Tibial nerve (tissue), 4 donors: ENCODE measurements around the gene DDX10. TPM values are rescaled to one million over a fixed set of nuclear protein-coding genes. Genes with fewer than 3 reads are reported as not detected.

Experiments used
- DNase-seq, 2 donors: peaks; one replicate each; pipeline ENCODE4 v3.0.0-alpha.2; 2019; ENCODE audit warnings: low spot score in 2 of 2
- H3K27ac ChIP-seq, 4 donors: fragments of 200-600 bp; sonication (generic) in 3 of 4; one replicate each; pipeline ENCODE4 v1.5.1; 2017 to 2019; ENCODE audit warnings: mild to moderate bottlenecking in 1 of 4
- H3K27me3 ChIP-seq, 2 donors: fragments of 200-600 bp; sonication (generic) in 1 of 2; one replicate each; pipeline versions ENCODE4 v1.5.1 to v1.6.0; 2017 to 2019
- H3K36me3 ChIP-seq, 3 donors: fragments of 200-600 bp; sonication (generic); one replicate each; pipeline ENCODE4 v1.5.1; 2018 to 2019
- H3K4me1 ChIP-seq, 4 donors: fragments of 200-600 bp; sonication (generic) in 3 of 4; one replicate each; pipeline ENCODE4 v1.5.1; 2017 to 2019
- H3K4me3 ChIP-seq, 4 donors: fragments of 200-600 bp; sonication (generic) in 3 of 4; one replicate each; pipeline ENCODE4 v1.5.1; 2017 to 2019; ENCODE audit warnings: mild to moderate bottlenecking in 1 of 4, moderate library complexity in 1 of 4
- H3K9me3 ChIP-seq, 4 donors: fragments of 200-600 bp; sonication (generic) in 3 of 4; one replicate each; pipeline ENCODE4 v1.5.1; 2017 to 2019
- EP300 ChIP-seq, 2 donors: sonication (generic); formaldehyde crosslinking; IDR thresholded peaks; one replicate each; pipeline ENCODE4 v1.6.1; 2017; ENCODE audit warnings: antibody characterized with exemption in 2 of 2, mild to moderate bottlenecking in 1 of 2
- POLR2A ChIP-seq, 2 donors: fragments of 450-650 bp; IDR thresholded peaks; one replicate each; pipeline ENCODE4 v1.6.1; 2017; ENCODE audit warnings: antibody characterized with exemption in 2 of 2, mild to moderate bottlenecking in 2 of 2, moderate library complexity in 2 of 2
- WGBS, 2 donors: methylation state at CpG; one replicate each; pipeline ENCODE4 v1.1.5; 2018; 5-methylcytosine and 5-hydroxymethylcytosine counted together
- total RNA-seq, 4 donors: library from RNA; depleted of rRNA; stranded (reverse); fragments of >200 nt; gene quantifications; one replicate each; pipeline ENCODE4 v1.1.0, GENCODE V29; 2016
- TF ChIP-seq, protein P1 (sequence below), 5 experiments: fragments of 200-600 bp in 3 of 5; fragments of 450-650 bp in 2 of 5; sonication (generic) in 3 of 5; IDR thresholded peaks; one replicate each; pipeline ENCODE4 v1.5.1; 2016 to 2019; ENCODE audit warnings: antibody characterized with exemption in 5 of 5, mild to moderate bottlenecking in 3 of 5, moderate library complexity in 2 of 5

DDX10 gene
- total RNA-seq, 4 donors from 2014 or later = 23.1 to 94.7 (median 31.6) TPM

DNA sequence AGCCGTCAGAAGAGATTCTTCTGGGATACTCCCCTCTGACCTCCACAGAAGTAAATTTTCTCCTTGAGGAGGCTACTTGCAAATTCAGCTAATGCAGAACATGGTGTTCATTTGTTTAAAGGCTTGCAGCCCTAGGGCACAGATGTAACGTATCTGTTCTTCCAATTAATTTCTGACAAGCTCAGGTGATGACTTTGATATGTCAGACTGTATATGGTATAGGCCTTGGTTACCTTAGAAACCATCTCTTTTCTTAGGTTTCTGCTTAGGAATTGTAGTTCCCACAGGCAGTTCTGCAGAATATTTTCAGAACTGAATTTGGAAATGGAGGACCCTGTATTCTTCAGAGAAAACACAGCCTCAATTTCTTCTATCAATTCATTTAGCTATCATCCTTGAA lies 117.1 kb downstream of the DDX10 start:
- WGBS, 2 donors = 53 to 61% methylated on average over 2 of the region's 2 CpGs
- peaks cover 0 to 5% (median 0%) of the 10 kb centered on the region in 3 donors for H3K36me3 ChIP-seq
- H3K27ac ChIP-seq = no peak overlapping the region
- H3K4me1 ChIP-seq = peaks cover 0 to 6% (median 0%) of the 10 kb centered on the region in 4 donors
- TF ChIP-seq, protein P1, sequence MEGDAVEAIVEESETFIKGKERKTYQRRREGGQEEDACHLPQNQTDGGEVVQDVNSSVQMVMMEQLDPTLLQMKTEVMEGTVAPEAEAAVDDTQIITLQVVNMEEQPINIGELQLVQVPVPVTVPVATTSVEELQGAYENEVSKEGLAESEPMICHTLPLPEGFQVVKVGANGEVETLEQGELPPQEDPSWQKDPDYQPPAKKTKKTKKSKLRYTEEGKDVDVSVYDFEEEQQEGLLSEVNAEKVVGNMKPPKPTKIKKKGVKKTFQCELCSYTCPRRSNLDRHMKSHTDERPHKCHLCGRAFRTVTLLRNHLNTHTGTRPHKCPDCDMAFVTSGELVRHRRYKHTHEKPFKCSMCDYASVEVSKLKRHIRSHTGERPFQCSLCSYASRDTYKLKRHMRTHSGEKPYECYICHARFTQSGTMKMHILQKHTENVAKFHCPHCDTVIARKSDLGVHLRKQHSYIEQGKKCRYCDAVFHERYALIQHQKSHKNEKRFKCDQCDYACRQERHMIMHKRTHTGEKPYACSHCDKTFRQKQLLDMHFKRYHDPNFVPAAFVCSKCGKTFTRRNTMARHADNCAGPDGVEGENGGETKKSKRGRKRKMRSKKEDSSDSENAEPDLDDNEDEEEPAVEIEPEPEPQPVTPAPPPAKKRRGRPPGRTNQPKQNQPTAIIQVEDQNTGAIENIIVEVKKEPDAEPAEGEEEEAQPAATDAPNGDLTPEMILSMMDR (IDR thresholded peaks at IDR 0.05) = no peak
- TF ChIP-seq POLR2A (IDR thresholded peaks at IDR 0.05) (no peak), EP300 (IDR thresholded peaks at IDR 0.05) (no peak)
- DNase-seq = no peak
- H3K4me3 ChIP-seq = no peak overlapping the region
- peaks cover 0 to 6% (median 0%) of the 10 kb centered on the region in 4 donors for H3K9me3 ChIP-seq
- H3K27me3 ChIP-seq = no peaks in the 10 kb centered on the region

DNA sequence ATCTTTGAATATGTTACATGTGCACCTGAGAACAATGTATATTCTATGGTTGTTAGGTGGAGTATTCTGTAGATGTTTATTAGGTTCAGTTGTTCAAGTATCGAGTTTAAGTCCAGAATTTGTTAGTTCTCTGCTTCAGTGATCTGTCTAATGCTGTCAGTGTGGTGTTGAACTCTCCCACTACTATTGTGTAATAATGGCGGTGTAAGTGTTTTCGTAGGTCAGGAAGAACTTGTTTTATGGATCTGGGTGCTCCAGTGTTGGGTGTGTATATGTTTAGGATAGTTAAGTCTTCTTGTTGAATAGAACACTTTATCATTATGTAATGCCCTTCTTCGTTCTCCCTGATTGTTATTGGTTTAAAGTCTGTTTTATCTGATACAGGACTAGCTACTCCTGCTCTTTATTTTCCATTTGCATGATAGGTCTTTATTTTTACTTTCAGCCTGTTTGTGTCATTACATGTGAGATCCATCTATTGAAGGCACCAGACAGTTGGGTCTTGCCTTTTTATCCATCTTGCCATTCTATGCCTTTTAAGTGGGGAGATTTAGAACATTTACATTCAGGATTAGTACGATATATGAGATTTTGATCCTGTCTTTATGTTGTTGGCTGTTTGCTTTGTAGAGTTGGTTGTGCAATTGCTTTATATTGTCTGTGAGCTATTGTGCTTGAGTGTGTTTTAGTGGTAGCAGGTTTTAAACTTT lies 121.6 kb downstream of the DDX10 start:
- Histone ChIP-seq H3K4me3 (no peak overlapping the region), H3K36me3 (no peaks in the 10 kb centered on the region), H3K4me1 (peaks cover 0 to 9% (median 0%) of the 10 kb centered on the region in 4 donors), H3K27ac (no peak overlapping the region), H3K27me3 (no peaks in the 10 kb centered on the region), H3K9me3 (peaks cover 0 to 6% (median 0%) of the 10 kb centered on the region in 4 donors)
- WGBS, 2 donors = 89 to 99% methylated on average over 5 of the region's 5 CpGs
- no peak for DNase-seq
- TF ChIP-seq, protein P1 (IDR thresholded peaks at IDR 0.05) = no peak
- no peak for TF ChIP-seq EP300 (IDR thresholded peaks at IDR 0.05)
- no peak for TF ChIP-seq POLR2A (IDR thresholded peaks at IDR 0.05)

DNA sequence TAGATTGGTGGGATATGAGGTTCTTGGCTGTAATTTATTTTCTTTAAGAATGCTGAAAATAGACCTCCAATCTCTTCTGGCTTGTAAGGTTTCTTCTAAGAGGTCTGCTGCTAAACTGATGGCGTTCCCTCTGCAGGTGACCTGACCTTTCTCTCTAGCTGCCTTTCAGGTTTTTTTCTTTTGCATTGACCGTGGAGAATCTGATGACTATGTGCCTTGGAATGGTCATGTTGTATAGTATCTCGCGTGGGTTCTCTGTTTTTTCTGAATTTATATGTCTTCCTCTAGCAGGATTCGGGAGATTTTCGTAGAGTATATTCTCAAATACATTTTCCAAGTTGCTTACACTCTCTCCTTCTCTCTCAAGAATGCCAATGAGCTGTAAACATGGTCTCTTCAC lies 122.2 kb downstream of the DDX10 start:
- DNase-seq = no peak
- H3K27me3 ChIP-seq = no peaks in the 10 kb centered on the region
- peaks cover 0 to 6% (median 0%) of the 10 kb centered on the region in 4 donors for H3K9me3 ChIP-seq
- no peak overlapping the region for H3K4me3 ChIP-seq
- H3K4me1 ChIP-seq = peaks cover 0 to 5% (median 0%) of the 10 kb centered on the region in 4 donors
- no peaks in the 10 kb centered on the region for H3K36me3 ChIP-seq
- WGBS, 2 donors = 78 to 84% methylated on average over 6 of the region's 6 CpGs
- TF ChIP-seq, protein P1 (IDR thresholded peaks at IDR 0.05) = no peak
- no peak for TF ChIP-seq POLR2A (IDR thresholded peaks at IDR 0.05)
- no peak for TF ChIP-seq EP300 (IDR thresholded peaks at IDR 0.05)
- H3K27ac ChIP-seq = no peak overlapping the region

DNA sequence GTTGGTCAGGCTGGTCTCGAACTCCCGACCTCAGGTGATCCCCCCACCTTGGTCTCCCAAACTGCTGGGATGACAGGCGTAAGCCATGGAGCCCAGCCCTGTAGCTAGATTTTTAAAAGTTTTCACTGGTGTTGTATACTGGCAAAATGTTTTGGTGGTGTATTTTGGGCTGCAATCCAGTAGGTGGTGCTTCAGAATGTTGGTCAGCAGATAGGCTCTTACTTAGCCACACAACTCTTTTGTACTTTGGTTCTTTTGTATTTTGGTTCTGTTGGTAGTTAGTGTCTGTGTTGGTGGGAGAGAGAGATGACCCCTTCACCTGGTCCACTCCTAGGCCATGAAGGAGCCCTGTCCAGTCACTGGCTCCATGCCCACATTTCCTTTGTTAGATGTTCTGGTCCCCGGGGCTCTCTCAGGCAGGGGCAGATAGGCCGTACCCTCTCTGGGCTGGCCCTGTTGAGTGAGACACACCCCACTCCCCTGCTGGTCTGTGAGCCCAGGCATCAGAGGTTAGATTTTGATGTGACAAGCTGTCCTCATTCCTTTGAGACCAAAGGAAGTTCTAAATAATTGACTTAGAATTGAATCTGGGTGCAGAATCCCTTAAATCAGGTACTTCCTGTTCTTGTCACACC lies 123.8 kb downstream of the DDX10 start:
- TF ChIP-seq POLR2A (IDR thresholded peaks at IDR 0.05) (no peak), EP300 (IDR thresholded peaks at IDR 0.05) (no peak)
- TF ChIP-seq, protein P1 (IDR thresholded peaks at IDR 0.05) = peak in 2 of 5 experiments; percentile 6 to 12
- H3K4me1 ChIP-seq = peaks cover 0 to 3% (median 0%) of the 10 kb centered on the region in 4 donors
- H3K36me3 ChIP-seq = no peaks in the 10 kb centered on the region
- DNase-seq = no peak
- 81 to 82% methylated on average over 5 of the region's 5 CpGs for WGBS, 2 donors
- no peak overlapping the region for H3K4me3 ChIP-seq
- peaks cover 0 to 6% (median 0%) of the 10 kb centered on the region in 4 donors for H3K9me3 ChIP-seq
- no peaks in the 10 kb centered on the region for H3K27me3 ChIP-seq
- H3K27ac ChIP-seq = no peak overlapping the region
